SIG-M5 treated with dmso at 0.1 percent for 504 hours (cell line): ENCODE data around the gene NELFA.
"Not testable (repeated sequence)": the region's sequence is repeated elsewhere in the genome, so short reads cannot be mapped to it uniquely, and the experiment has no call there.

Experiments used
- DNase-seq: peaks from one replicate; lab custom pipeline; 2025; ENCODE audit not compliant: unreplicated experiment; lab: John Stamatoyannopoulos, UW

NELFA gene

DNA sequence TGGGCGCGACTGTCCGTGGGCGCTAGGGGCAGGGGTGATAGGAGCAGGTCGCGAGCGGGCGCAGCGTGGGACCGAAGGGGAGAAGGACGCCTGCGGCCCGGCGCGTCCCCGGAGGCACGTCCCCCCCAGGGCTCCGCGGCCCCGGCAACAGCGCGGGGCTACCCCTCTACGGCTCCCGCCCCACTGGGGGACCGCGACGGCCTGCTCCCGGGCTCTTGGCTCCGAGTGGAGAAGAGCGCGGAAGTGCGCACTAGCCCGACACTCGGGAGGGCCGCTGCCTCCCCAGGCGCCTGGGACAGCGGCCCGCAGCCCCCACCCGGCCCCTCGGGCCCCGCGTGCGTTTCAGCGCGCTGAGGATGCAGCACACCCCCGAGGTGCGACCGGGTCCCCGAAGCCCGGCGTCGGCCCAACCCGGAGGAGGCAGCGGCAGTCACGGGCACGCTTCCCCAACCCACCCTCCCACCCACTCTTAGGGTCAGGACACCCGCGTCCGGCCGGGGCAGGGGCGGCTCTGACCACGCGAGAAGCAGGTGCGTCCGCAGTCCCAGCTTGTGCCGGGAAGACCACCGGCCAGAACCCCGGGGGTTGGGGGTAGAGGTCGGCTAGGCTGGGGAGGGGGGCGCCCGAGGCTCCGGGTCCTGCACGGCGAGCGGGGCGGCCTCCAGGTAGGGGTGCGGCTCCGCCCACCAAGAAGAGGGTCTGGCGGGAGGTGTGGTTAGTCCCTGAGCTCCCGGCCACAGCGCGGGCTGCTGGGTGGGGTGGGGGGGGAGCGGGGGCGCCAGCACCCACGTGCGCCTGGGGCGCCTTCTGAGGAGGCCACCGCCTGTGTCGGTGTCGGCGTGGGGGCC lies 31.8 kb upstream of the NELFA start:
- DNase-seq, result no peak

DNA sequence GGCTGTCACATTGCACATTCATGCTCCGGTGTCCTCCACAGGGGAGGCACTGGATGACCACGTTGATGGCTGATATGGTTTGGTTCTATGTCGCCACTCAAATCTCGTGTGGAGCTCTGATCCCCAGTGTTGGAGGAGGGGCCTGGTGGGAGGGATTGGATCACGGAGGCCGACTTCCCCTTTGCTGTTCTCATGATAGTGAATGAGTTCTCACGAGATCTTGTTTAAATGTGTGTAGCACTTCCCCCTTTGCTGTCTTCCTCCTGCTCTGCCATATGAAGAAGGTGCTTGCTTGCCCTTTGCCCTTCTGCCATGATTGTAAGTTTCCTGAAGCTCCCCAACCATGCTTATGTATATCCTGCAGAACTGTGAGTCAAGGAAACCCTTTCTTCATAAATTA lies 28.1 kb upstream of the NELFA start:
- peak; percentile 25 for DNase-seq

DNA sequence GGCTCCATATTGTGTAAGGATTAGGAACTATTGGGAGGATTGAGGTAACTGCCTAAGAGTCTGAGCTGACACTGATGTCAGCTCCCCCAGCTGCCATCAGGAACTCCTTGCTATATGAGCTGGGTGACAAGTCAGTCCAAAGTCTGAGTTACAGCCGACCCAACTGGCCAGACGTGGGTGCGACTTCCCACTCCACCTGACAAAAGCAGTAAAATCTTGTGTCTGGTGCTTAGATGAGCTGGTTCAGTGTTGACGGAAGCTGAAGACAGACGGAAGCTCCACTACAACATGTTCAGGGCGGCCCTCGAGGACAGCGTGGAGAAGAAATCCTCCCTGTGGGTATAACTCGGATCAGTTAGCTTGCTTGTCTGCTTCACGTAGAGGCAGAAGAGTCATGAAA lies 27.6 kb upstream of the NELFA start:
- no peak for DNase-seq

DNA sequence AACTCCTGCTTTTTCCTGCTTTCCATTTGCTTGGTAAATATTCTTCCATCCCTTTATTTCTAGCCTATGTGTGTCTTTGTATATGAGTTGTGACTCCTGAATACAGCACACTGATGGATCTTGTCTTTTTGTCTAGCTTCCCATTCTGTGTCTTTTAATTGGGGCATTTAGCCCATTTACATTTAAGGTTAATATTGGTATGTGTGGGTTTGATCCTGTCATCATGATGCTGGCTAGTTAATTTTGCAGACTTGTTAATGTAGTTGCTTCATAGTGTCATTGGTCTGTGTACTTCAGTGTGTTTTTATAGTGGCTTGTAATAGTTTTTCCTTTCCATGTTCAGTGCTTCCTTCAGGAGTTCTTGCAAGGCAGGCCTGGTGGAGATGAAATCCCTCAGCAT lies 22.4 kb upstream of the NELFA start:
- not testable (repeated sequence) for DNase-seq

DNA sequence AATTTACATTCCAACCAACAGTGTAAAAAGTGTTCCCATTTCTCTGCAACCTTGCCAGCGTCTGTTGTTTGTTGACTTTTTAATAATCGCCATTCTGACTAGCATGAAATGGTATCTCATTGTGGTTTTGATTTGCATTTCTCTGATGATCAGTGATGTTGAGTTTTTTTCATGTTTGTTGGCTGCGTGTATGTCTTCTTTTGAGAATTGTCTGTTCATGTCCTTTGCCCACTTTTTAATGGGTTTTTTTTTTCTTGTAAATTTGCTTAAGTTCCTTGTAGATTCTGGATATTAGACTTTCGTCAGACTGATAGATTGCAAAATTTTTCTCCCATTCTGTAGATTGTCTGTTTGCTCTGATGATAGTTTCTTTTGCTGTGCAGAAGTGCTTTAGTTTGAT lies 18.3 kb upstream of the NELFA start:
- DNase-seq, result not testable (repeated sequence)

DNA sequence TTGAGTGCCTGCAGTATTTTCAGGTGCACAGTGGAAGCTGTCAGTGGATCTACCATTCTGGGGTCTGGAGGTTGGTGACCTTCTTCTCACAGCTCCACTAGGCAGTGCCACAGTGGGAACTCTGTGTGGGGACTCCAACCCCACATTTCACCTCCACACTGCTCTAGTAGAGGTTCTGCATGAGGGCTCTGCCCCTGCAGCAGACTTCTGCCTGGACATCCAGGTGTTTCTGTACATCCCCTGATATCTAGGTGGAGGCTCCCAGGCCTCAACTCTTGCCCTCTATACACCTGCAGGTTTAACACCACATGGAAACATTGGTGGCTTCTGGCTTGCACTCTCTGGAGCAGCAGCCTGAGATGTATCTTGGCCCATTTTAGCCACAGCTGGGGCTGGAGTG lies 17.0 kb upstream of the NELFA start:
- no peak for DNase-seq

DNA sequence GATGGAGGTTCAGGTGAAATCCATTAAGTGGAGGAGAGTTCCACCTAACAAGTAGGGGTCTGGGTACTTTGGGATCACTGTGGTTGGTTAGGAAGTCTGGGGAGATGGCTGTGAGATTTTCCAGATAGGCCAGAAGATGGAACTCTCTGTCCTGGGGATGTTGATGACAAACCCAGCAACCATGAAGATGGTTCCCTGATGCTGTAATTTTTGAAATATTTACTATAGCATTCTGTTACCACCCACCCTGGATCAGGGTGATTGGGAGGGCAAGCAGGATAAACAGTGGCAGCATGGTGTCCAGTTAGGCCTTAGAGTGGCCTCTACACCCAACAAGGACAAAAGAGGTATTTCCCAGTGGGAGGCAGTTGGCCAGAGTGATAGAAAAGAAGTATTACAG lies 15.9 kb upstream of the NELFA start:
- no peak for DNase-seq

DNA sequence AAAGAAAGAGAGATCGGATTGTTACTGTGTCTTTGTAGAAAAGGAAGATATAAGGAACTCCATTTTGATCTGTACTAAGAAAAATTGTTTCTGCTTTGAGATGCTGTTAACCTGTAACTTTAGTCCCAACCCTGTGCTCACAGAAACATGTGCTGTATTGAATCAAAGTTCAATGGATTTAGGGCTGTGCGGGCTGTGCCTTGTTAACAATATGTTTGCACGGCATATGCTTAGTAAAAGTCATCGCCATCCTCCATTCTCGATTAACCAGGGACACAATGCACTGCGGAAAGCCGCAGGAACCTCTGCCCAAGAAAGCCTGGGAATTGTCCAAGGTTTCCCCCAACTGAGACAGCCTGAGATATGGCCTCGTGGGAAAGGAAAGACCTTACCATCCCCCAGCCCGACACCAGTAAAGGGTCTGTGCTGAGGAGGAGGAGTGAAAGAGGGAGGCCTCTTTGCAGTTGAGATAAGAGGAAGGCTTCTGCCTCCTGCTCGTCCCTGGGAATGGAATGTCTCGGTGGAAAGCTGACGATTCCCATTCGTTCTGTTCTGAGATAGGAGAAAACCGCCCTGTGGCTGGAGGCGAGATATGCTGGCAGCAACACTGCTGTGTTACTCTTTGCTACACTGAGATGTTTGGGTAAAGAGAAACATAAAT lies 12.7 kb upstream of the NELFA start:
- DNase-seq, result not testable (repeated sequence)

DNA sequence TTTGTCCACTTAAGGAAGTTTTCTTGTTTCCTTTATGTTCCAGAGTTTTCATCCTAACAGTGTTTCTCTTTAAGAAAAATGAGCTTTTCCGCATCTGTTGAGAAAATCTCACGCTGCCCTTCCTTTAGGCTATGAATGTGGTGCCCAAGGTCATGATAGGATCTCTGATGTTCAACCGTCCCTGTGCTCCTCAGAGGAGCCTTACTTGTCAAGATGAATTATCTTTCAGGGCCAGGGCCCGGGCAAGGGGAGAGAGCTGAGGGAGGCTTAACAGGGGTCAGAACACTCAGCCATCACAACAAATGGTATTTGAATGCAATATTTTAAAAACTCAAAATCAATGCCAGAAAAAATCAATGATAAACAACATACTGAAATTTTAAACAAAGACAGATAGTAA lies 6.2 kb upstream of the NELFA start:
- DNase-seq, result no peak

DNA sequence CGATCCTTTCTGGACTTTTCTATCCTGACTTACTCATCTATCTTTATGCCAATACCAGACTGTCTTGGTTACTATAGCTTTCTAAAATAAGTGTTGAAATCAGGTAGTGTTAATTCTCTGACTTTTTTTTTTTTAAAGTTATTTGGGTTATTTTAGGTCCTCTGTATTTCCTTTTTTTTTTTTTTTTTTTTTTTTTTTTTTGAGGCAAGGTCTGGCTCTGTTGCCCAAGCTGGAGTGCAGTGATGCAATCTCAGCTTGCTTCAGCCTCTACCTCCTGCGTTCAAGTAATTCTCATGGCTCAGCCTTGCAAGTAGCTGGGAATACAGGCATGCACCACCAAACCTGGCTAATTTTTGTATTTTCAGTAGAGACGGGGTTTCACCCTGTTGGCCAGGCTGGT lies 2.8 kb upstream of the NELFA start:
- peak; percentile 64 for DNase-seq

DNA sequence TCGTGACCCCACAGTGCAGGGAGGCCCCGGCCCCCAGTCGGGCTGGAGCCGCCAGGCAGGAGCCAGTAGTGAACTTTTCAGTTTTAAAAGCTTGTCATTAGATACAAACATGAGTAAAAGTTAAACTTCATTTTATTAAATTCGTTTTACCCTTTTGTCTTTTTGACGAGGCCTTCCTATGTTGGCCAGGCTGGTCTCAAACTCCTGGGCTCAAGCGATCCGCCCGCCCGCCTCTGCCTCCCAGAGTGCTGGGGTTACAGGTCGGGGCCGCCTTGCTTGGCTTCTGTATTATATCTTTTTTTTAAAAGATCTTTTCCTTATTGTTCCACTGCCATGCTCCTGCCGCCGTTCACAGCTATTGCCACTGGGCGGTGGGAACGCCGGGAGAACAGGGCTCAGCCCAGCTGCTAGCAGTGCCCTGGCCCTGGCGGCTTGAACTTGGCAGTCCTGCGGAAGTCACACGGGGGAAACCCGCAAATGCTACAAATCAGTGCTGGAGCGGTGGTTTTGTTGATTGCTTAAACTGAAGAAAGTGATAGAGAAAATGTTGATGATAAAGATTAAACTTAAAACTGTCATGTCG lies 968 bp upstream of the NELFA start:
- DNase-seq, result peak; percentile 67

DNA sequence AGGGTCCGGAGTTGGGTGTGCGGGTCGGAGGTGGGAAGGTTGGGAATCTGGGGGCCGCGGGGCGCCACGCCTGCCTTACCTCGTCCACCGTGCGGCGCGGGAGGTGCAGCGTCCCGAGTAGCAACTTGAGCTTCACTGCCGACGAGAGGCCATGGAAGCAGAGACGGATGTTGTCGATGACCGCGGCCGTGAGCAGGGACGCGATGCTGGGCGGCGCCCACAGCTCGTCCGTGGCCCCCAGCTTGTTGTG lies 178 bp downstream of the NELFA start:
- DNase-seq, result no peak

DNA sequence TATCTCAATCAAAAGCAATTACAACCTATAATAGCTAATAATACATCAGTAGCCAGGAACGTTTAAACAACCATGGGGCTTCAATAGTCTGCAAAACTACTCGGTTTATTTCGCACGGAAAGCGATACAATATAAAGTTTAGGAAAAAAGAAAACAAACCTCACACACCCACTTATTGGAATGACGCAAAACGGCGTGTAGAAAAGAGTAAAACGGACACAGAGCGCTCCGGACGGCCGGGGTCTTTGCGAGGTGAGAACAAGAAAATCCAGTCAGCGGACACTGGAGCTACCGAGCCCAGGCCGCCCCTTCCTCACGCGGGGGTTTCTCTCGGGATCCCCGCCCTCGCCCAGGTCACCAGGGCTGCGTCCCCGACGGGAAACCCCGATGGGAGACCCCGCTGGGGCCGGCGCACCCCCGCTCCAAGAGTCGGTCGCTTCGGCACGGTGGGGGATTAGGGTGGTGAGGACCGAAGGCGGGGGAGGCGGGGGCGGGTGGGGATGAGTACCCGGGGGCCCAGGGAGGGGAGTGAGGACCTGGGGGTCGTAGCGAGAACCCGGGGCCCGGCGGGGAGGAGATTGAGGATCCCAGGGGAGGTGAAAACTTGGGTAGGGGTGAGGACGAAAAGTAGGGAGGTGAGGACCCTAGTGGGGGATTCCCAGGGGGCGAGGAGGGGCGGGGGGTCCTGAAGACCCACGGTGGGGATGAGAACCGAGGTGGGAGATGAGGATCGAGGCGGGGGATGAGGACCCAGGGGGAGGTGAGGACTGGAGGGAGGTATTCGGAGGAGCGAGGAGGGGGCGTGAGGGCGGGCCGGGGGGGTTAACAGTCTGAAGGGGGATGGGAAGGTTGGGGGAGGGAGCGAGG lies 737 bp downstream of the NELFA start:
- DNase-seq, result no peak

DNA sequence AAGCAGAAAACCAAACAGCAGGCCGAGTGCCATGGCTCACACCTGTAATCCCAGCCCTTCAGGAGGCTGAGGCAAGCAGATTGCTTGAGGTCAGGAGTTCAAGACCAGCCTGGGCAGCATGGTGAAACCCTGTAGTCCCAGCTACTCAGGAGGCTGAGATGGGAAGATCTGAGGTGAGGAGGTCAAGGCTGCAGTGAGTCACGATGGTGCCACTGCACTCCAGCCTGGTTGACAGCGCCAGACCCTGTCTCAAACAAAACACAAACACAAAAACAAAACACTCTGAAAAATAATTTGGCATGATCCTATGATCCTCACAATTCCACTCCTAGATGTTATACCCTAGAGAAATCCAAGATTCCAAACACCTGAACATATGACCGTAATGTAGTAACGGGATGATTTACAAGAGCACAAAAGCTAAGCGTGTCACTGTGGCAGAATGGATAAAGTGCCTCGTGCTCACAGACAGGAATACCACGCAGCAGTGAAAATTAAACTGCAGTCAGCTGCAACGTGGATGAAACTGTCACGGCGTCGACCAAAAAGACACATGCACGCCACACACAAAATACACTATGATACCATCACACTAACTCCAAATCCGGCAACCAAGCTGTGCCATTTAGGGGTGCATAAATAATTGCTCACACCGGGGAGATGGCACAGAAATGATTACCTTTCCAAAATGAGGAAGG lies 1.7 kb downstream of the NELFA start:
- no peak for DNase-seq

DNA sequence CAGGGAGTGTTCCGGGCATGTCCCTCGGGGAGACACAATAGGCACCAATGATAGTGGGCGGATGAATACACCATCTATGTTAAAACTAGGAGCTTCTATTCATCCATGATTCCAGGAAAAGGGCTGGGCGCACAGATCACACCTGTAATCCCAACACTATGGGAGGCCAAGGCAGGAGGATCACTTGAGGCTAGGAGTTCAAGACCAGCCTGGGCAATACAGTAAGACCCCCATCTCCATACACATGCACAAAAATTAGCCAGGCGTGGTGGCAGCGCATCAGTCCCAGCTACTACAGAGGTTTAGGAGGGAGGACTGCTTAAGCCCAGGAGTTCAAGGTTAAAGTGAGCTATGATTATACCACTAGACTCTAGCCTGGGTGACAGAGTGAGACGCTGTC lies 2.4 kb downstream of the NELFA start:
- DNase-seq, result no peak

DNA sequence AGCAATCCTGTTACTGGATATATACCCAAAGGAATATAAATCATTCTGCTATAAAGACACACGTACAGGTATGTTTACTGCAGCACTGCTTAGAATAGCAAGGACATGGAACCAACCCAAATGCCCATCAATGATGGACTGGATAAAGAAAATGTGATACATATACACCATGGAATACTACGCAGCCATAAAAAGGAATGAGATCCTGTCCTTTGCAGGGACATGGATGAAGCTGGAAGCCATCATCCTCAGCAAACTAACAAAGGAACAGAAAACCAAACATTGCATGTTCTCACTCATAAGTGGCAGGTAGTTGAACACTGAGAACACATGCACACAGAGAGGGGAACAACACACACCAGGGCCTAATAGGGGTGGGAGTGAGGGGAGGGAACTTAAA lies 5.4 kb downstream of the NELFA start:
- DNase-seq, result not testable (repeated sequence)

DNA sequence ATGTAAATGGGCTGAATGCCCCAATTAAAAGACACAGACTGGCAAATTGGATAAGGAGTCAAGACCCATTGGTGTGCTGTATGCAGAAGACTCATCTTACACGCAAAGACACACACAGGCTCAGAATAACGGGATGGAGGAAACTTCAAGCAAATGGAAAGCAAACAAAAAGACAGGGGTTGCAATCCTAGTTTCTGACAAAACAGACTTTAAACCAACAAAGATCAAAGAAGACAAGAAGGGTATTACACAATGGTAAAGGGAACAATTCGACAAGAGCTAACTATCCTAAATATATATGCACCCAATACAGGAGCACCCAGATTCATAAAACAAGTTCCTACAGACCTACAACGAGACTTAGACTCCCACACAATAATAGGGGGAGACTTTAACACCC lies 9.5 kb downstream of the NELFA start:
- DNase-seq, result not testable (repeated sequence)

DNA sequence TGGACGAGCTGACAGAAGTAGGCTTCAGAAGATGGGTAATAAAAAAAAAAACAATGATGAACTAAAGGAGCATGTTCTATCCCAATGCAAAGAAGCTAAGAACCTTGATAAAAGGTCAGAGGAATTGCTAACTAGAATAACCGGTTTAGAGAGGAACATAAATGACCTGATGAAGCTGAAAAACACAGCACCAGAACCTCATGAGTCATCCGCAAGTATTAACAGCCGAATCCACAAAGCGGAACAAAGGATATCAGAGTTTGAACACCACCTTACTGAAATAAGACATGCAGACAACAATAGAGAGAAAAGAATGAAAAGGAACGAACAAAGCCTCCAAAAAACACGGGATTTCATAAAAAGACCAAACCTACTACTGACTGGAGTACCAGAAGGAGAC lies 10.5 kb downstream of the NELFA start:
- no peak for DNase-seq

DNA sequence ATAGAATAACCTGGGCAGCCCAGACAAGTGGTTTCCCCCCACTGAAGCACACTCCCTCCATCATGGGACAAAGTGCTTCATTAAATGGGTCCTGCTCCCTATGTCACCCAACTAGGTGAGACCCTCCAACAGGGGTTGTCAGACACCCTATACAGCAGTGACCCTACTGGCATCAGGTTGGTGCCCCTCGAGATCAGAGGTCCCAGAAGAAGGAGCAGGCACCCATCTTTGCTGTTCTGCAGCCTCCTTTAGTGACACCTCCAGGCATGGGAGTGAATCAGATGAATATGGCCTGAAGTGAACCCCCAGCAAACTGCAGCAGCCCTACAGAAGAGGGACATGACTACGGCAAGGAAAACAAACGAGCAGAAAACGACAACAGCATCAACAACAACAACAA lies 11.1 kb downstream of the NELFA start:
- DNase-seq, result no peak

DNA sequence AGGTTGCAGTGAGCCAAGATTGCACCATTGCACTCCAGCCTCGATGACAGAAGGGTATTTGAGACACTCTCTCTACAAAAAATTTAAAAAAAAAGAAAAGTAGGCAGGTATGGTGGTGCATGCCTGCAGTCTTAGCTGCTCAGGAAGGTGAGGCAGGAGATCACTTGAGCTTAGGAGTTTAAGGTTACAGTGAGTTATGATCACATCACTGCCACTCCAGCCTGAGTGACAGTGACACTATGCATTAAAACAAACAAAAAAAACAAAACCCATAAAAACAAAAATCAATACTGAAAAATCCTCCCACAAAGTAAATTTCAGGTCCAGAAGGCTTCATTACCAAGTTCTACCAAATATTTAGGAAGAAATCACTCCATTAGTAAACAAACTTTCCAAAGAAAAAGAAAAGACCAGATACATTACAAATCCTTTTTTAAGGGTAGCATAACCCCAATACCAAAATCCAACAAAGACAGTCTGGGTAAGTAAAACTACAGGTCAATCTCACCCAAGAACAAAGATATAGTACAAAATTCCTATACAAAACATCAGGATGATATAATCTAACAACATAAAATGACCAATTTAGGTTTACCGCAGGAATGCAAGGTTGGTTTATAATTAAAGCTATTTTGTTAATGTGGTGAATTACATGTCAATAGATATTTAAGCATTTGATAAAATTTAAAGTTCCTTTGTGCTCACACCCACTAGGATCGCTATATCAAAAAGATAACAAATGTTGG lies 11.7 kb downstream of the NELFA start:
- no peak for DNase-seq
